Measurements from ENCODE around the gene CNTNAP4. TPM values are rescaled to one million over a fixed set of nuclear protein-coding genes. Genes with fewer than 3 reads are reported as not detected.

Gene CNTNAP4
- total RNA-seq, 1 experiment from 2014 or later, result not detected

DNA sequence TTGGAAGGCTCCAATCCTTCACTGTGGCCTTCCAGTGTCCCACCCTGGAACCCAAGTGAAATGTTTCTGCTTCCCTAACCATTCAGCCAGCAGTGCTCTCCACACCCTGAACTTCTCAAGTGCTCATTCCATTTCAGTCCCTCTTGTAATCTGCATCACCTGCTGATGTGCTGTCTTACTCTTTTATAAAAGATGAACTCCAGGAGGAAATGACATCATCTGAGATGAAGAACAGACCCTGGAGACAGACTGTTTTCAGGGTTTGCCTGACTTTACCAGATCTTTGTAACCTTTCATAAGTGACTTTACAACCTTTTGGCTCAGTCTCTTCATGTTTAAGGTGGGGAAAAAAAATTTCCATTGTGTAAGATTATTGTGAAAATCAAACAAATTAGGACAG lies 61.3 kb downstream of the CNTNAP4 start:
- Histone ChIP-seq H3K4me3 (replicated peaks in 1 of 2; ENCODE audit: low read depth in 1 of 2, low read length in 2 of 2) (no peak overlapping the region), H3K9me3 (ENCODE audit: control insufficient read depth in 1 of 2, insufficient read depth in 1 of 2, low read depth in 1 of 2, low read length in 2 of 2) (peaks cover 3 to 7% of the 10 kb centered on the region in 2 experiments; a peak in 1 of 4 replicates), H3K9me2 (ENCODE audit: insufficient read depth) (no peaks in the 10 kb centered on the region), H2AFZ (ENCODE audit: low read depth, low read length, poor library complexity, severe bottlenecking) (no peak overlapping the region), H4K20me1 (ENCODE audit: insufficient read depth) (no peaks in the 10 kb centered on the region), H3K27me3 (ENCODE audit: insufficient read depth, low read length) (no peaks in the 10 kb centered on the region), H3K79me2 (ENCODE audit: insufficient read depth, low read length) (no peaks in the 10 kb centered on the region), H3K36me3 (ENCODE audit: control insufficient read depth in 1 of 2, insufficient read depth in 2 of 2, low read length in 2 of 2) (no peaks in the 10 kb centered on the region), H3K4me1 (ENCODE audit: control insufficient read depth in 1 of 2, insufficient read depth in 2 of 2, low read length in 2 of 2) (no peaks in the 10 kb centered on the region), H3K9ac (ENCODE audit: low read length) (no peak overlapping the region), H3K4me2 (ENCODE audit: low read length) (no peak overlapping the region), H3K27ac (ENCODE audit: low read depth, low read length) (no peak overlapping the region)
- CTCF ChIA-PET, result no interaction called here
- RAD21 ChIA-PET (ENCODE audit: low non-redundant PET in 1 of 2, low total read pairs in 2 of 2, uncharacterized antibody in 2 of 2, unreplicated experiment in 2 of 2), result no interaction called here
- intact Hi-C loops (cut with micrococcal nuclease), result no loop called here
- no TSS peak for BruUV-seq (replicated peaks)
- ATAC-seq (no peak), DNase-seq (ENCODE audit: low read depth, low spot score) (no peak)
- TF ChIP-seq, protein P1, sequence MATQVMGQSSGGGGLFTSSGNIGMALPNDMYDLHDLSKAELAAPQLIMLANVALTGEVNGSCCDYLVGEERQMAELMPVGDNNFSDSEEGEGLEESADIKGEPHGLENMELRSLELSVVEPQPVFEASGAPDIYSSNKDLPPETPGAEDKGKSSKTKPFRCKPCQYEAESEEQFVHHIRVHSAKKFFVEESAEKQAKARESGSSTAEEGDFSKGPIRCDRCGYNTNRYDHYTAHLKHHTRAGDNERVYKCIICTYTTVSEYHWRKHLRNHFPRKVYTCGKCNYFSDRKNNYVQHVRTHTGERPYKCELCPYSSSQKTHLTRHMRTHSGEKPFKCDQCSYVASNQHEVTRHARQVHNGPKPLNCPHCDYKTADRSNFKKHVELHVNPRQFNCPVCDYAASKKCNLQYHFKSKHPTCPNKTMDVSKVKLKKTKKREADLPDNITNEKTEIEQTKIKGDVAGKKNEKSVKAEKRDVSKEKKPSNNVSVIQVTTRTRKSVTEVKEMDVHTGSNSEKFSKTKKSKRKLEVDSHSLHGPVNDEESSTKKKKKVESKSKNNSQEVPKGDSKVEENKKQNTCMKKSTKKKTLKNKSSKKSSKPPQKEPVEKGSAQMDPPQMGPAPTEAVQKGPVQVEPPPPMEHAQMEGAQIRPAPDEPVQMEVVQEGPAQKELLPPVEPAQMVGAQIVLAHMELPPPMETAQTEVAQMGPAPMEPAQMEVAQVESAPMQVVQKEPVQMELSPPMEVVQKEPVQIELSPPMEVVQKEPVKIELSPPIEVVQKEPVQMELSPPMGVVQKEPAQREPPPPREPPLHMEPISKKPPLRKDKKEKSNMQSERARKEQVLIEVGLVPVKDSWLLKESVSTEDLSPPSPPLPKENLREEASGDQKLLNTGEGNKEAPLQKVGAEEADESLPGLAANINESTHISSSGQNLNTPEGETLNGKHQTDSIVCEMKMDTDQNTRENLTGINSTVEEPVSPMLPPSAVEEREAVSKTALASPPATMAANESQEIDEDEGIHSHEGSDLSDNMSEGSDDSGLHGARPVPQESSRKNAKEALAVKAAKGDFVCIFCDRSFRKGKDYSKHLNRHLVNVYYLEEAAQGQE (IDR thresholded peaks at IDR 0.05; ENCODE audit: low read depth), result no peak
- TF ChIP-seq ZFX (IDR thresholded peaks at IDR 0.05) (no peak), SP1 (IDR thresholded peaks at IDR 0.05; ENCODE audit: low read depth) (no peak), SRF (IDR thresholded peaks at IDR 0.05; ENCODE audit: low read depth) (no peak), ELF1 (IDR thresholded peaks at IDR 0.05; ENCODE audit: borderline replicate concordance, low read depth) (no peak), CBX3 (IDR thresholded peaks at IDR 0.05; ENCODE audit: low read depth) (no peak), EGR1 (IDR thresholded peaks at IDR 0.05; ENCODE audit: low read depth) (no peak), TCF7L2 (IDR thresholded peaks at IDR 0.05; ENCODE audit: borderline replicate concordance, extremely low read depth, insufficient read depth, insufficient read length) (no peak), FOSL1 (IDR thresholded peaks at IDR 0.05; ENCODE audit: low read depth) (no peak), POLR2AphosphoS5 (IDR thresholded peaks at IDR 0.05; ENCODE audit: low read depth, low read length) (no peak)
- TF ChIP-seq, protein P2, sequence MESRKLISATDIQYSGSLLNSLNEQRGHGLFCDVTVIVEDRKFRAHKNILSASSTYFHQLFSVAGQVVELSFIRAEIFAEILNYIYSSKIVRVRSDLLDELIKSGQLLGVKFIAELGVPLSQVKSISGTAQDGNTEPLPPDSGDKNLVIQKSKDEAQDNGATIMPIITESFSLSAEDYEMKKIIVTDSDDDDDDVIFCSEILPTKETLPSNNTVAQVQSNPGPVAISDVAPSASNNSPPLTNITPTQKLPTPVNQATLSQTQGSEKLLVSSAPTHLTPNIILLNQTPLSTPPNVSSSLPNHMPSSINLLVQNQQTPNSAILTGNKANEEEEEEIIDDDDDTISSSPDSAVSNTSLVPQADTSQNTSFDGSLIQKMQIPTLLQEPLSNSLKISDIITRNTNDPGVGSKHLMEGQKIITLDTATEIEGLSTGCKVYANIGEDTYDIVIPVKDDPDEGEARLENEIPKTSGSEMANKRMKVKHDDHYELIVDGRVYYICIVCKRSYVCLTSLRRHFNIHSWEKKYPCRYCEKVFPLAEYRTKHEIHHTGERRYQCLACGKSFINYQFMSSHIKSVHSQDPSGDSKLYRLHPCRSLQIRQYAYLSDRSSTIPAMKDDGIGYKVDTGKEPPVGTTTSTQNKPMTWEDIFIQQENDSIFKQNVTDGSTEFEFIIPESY (IDR thresholded peaks at IDR 0.05; ENCODE audit: extremely low read depth, insufficient replicate concordance, low read length), result no peak
- POLR2A ChIA-PET, result no interaction called here

Data from HCT116 (cell line).